NCI-H2107 treated with DMSO at 0.1 percent for 48 hours (cell line): ENCODE data around the gene TGM4.
"Not testable (repeated sequence)": the region's sequence is repeated elsewhere in the genome, so short reads cannot be mapped to it uniquely, and the experiment has no call there.

ENCODE experiments used
- DNase-seq: peaks from one replicate; lab custom pipeline; 2025; ENCODE audit not compliant: unreplicated experiment; lab: John Stamatoyannopoulos, UW

The TGM4 gene

DNA sequence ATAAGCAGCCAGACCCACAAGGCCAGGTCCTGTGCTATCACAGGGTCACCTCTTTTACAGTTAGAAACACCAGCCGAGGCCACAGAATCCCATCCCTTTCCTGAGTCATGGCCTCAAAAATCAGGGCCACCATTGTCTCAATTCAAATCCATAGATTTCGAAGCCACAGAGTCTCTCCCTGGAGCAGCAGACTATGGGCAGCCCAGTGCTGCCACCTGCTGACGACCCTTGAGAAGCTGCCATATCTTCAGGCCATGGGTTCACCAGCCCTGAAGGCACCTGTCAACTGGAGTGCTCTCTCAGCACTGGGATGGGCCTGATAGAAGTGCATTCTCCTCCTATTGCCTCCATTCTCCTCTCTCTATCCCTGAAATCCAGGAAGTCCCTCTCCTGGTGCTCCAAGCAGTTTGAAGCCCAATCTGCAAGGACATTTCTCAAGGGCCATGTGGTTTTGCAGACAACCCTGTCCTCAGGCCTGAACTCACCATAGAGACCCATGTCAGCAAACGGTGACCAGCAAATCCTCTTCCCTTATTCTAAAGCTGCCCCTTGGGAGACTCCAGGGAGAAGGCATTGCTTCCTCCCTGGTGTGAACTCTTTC, 39.6 kb downstream of the TGM4 start:
- peak; percentile 45 for DNase-seq

DNA sequence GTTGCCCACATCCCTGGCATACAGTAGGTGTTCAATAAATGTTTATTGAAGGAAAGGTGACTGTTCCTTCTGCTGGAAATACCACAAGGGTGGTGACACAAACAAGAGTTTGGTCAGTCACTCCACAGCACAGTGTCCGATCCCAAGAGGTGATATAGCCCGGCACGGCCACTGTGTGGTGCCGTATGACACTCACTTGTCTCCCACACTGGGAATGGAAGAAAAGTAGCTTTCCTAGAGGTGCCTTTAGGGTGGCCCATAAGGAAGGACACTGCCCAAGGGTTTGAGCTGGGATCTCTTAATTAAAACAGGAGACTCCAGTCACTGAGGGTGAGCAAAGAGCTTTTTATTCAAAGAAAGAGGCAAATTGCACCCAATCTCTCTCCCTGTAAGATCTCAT, 40.5 kb downstream of the TGM4 start:
- no peak for DNase-seq

DNA sequence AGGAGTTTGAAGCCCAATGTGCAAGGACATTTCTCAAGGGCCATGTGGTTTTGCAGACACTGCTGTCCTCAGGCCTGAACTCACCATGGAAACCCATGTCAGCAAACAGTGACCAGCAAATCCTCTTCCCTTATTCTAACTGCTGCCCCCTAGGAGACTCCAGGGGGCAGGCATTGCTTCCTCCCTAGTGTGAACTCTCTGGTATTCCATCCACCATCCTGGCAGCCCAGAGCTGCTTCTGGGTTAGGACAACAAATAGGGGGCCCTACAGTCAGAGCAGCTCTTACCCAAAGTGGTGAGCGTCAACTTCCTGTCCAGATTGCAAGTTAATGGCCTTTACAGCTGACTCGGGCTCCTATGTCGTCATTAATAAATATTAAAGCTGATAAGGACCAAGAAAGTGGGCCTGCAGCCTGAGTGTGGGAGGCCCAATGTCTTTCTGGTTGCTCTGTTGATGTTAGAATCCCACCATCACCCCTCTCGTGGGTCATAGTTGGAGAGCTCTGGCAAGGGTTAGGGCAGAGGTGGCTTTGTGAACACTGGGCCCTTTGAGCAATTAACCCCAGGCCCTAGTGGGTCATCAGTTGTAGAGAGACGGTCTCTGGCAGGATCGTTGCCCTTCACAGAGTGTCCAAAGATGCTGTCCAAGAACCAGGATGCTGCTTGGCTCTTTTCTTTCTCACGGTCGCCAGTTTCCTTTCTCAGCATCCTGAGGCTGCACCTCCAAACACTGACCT, 41.5 kb downstream of the TGM4 start:
- no peak for DNase-seq

DNA sequence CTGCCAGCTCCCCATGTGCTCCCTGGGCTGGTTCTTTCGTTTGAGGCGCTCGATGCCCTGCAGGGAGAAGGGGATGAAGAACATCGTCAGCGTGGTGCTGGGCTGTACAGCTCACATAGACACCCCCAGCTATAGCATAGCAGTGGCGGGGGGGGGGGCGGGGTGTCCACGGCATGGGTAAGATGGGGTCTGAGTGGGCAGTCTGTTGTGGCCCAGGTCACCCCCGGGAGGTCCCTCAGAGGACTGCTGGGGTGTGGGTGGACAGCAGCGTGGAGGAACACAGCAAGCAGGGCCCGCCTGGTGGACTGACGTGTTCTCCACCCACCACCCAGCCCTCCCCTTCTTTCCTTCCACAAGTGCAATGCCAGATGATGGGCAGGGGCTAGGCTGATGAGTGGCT, 43.7 kb downstream of the TGM4 start:
- DNase-seq, result no peak

DNA sequence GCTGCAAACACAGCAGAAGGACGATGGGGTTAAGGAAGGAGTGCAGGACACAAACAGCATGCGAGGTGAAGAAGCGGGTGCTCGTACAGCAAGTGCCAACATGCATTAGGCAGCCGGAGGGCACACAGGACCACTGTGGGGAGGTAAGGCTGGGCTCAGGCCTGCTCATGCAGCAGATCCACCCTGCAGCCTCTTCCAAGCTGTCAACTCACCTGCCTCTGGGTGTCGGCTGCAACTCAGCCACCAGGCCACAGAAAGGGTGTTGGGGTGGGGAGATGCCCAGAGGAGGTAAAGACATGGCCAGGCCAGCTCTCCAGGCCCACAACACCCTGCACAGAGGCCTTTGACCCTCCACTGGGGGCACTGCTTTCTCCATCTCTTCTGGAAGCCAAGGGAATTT, 44.2 kb downstream of the TGM4 start:
- no peak for DNase-seq

DNA sequence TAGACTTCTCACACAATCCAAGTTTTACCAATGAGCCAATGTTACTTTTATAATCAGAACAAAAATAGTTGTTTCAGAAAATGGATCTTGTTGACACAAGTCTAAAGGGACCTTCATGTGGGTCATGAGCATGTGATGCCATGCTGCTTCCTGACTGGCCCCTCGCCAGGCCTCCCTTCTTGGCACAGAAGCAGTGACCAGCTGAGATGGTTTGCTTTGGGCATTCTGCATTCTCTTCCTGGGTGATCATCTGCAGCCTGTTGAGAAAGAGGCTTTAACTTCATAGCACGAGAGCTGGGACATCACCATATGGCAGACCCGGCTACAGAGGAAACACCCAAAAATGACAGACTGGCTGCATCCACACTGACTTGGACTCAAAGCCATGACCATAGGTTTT, 45.7 kb downstream of the TGM4 start:
- no peak for DNase-seq

DNA sequence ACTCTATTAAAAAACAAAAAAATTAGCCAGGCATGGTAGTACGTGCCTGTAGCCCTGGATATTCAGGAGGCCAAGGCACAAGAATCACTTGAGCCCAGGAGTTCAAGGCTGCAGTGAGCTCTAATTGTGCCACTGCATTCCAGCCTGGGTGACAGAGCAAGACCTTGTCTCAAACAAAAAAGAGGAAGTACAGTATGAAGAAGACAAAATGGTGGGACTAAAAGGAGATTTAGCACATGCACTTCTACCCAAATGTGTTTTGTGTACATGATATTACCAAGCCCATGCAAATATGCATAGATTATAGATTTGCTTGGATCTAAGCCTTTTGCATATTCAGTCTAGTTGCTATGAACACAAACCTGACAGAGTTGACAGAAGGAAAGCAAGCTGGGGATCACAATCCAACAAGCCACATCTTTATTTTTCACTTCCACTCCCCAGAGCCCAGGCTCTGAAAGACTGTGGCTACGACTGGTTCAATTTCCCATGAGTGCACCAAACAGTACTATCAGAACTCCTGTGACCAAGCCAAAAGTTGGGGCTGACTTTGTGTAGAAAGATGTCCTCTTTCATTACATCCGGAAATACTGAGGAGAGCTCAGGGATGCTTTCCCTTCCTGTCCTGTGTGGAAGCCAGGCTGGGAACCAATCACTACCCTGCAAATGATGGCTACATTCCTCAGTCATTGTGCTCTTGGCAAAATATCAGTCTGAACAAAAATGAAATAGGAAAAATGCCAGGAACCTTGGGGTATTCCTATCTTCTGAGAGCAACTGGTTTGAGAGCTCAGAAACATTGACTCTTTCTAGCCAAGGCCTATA, 49.4 kb downstream of the TGM4 start:
- DNase-seq, result no peak

DNA sequence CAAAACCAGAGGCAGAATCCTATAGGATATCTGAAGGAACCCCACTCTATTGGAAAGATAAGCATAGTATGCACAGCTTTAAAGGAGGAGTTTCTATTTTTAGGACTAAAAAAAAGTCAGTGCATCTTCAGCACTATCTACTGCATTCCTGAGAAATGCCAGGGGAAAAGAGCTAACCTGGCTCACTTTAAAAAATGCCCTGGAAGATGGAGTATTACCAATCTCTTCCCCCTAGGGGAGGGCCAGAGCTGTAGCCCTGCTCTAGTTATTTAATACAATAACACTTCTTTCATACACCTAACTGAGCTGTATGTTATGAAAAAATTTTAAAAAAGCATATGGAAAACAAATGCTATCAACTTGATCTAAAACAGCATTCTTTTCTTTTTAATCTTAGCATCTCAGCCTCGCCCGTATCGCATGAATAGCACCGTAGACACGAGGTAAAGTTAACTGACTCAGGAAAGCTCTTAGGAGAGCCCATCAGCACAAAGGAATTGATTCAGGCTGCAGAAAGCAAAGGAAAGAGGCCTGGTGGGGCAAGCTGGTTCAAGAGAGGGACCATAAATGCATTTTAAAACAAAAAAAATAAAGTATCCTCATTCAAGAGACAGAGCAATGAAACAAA, 50.2 kb downstream of the TGM4 start:
- no peak for DNase-seq

DNA sequence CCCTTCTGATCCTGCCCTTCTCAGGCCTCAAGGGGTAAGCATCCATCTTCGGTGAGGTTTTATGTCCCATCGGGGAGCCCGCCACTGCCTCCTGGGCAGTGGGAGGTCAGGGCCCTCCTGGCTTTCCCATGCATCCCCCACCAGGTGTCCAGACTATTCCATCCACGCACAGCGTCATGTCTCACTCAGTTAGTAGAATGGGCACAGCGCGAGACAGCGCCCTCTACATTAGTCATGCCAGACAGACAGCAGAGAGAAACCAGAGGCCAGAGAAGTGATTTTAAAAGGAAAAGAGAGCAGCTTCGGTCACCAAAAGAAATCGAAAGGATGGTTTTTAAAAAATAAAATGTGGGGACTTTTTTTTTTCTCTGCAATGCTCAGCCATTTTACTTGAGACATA, 51.8 kb downstream of the TGM4 start:
- DNase-seq, result no peak

DNA sequence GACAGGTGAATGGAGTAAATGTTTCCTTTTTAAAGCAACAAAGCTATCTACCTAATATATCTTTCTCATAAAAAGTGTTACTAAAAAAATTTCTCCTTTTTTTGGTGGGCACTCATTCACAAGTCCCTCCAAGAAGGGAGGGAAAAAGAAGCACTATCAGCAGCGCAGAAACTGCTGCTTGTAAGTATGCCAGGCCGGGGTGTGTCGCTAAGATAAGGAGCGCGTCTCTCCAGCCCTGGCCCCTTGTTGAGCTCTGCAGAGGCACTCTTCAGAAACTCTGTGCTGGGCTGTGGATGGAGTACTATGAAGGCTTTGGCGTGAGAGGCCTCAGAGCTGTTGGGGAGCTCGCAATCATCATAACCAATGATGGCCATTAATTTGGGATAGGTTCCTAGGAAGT, 52.5 kb downstream of the TGM4 start:
- DNase-seq, result no peak

DNA sequence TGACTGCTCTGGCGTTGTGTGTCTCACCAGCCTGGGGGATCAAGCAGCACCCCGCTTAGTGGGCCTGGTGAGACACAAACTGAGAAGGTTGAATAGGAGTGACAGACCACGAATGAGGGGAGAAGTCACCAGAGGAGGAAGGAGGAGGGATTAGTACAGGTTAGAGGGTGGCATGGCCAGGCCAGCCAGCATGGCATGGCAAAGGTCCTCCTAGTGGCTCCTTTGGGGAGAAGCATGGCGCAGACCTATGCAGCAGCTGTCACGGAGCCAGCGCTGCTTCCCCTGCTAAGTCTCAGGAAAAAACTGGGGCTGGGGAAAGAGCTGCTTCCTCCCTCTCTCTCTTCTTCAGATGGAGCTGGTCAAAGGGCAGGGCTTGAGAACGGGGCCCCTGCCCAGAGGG, 53.0 kb downstream of the TGM4 start:
- DNase-seq, result no peak

DNA sequence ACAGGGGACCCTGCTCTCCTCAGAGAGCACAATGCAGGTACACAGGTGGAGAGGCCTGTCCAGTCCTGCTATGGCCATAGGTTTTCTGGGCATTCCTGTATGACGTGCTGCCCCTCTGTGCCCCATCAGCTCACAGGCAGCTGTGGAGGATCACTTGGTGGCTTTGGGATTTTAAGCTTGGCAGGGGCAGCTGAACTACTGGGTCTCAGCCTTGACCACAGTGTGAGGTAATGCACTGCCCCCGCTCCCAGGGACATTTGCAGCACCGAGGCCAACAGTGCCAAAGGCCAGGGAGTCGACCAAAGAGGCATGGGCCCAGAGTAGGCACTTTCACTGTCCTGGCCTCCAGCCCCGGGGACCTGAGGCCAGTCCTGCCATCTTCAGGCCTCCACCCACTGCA, 55.4 kb downstream of the TGM4 start:
- no peak for DNase-seq

DNA sequence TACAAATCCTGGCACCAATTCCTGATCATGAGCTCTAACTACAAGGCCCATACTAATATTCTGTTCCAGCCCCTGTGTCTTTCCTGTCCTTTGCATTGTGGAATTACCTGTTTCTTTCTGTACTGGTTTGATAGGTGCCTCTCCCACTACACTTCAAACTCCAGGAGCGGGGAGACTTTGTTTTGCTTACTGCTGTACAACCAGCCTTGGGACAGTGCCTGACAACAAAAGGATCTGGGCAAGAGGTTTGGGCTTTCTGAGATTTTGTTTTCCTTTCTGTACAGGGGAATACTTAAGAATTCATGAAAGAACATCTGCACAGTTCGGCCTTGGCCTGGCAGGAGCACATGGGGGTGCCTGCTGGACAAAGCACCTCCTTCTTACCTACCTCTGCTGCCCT, 56.5 kb downstream of the TGM4 start:
- no peak for DNase-seq

DNA sequence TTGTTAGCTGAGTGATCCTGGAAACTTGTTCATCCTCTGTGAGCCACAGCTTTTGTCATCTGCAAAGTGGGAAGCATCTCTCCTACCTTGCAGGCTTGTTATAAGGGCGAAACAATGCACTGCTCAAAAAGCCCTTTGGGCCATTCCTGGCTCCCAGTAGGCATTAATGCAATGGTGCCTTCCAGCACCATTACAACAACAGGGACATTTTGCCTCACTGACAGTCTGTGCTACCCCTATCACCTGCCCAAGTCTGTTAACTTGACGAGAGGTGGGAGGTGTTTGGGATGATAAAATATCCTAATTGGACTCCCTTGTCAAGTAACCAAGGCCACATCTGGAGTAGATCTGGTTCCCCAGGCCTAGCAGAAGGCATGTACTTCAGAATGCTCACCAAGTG, 57.4 kb downstream of the TGM4 start:
- DNase-seq, result no peak

DNA sequence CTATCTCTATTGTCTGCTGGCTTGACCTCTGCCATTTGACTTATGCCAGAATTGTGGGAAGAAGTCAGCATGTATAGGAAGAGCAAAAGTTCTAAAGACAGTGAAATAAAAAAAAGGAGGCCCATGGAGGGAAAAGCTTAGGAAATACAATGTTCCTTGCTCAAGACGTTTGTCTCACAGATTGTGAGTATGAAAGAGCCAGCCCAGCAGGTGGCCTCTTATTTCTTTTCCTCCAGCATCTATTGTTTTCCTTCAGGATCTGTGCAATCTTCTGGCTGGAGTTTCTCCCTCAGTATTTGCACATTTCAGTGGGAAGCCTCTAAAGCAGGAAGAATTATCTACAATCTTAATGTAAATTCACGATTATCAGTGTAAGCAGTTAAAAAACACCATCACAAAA, 57.9 kb downstream of the TGM4 start:
- no peak for DNase-seq

DNA sequence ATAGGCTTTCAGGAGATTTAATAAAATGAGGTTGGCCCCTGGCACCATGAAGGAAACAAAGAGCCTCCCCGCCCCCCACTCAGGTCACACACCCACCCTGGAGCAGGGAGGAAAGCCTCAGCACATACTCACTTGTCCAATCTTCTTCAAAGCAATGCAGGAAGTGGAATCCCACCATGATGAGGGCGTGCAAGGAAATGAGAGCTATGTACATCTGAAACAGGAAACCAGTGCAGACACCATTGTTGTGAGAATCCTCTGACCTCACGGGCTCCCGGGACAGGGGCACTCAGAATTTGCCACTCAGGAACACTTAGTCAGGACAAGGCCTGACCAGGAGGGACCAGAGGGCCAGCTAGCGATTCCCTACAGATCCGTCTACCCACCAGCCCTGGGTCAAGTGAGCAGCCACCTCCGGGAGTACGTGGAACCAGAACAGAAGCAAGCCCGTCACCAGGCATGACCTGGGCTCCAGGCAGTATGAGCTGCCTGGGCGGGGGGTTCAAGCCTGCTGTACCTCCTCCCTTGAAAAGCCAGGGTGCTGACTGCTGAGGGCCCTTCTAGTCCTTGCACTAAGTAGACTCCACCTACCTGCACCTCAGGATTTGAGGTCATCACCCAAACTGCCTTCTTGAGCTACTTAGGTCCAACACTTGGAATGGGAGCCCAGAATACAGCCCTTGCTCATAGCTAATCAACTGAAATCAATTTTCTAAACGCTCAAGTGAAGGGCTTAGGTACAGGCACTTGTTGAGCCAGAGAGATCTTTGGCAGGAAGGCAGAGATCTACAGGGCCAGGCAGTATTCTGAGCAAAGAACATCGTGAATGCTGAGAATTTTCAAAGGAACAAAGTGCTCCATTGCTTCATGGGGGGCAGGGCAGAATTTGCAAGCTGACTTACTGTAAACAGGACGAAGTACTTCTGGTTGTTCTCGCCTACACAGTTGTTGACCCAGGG, 58.9 kb downstream of the TGM4 start:
- no peak for DNase-seq

DNA sequence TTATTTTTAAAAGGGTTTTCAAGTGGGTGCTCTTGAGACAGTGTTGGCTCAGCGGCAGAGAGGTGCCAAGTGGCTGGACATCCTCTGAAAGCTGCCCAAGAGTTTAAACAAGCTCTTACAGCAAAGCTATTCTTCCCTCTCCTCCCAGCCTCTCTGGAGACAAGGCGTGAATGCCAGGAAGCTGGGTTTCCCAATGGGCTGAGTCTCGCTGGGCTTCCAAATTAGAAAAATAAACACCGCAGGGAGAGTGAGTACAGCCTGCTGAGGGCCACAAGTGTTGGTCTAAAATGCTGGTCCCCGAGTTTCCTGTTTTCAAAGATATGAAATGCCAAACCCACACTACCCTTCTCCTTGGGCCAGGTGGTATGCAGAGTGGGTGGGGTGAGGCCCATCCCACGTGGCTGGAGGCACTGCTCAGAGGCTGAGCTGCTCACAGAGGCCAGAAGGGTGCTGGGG, 65.2 kb downstream of the TGM4 start:
- DNase-seq, result peak; percentile 22

DNA sequence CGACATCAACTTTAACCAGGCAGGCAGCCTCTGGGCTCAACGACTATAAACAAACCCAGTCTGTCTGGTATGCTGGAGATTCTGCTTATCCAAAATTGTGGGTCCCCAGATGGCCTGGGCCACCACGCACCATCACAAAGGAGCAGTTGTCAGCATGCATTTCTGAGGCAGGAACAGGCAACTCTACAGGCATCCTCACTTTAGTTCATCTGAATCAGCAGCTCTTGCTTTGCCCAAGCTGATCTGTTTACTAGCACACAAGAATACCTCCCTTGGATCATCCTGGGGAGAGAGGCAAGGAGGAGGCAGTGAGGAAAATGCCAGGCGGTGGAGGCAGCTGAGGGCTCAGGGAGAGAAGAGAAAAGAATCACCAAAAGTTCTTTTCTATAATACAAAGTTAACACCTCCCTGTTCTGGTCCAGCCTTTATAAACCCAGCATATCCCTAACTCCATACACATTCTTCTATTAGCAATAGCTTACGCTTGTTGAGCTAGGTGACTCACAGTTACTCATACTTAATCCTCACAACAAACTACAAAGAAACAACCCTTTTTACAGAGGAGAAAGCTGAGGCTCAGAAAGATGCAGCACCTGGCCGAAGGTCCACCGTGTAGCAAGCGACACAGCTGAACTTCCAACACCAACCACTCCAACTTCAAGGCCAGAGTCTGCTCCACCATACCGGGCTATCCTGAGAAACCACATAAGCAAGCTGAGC, 68.0 kb downstream of the TGM4 start:
- DNase-seq, result no peak

DNA sequence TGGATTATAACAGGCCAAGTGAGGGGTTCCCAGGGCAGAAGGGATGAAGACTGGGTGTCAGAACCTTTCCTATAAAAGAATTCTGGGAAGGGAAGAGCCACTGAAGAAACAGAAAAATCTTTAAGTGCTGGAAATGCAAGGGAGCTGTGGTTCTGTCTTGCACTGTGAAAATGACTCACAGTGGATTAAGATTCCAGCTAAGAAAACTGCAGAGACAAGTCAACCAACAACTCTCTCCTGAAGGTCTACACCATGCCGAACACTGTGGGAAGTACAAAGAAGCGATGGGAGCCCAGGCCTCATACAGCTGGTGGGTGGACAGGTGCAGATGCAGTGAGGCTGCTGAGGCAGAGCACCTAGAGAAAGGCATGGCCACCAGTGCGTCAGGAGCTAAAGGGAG, 73.8 kb downstream of the TGM4 start:
- no peak for DNase-seq

DNA sequence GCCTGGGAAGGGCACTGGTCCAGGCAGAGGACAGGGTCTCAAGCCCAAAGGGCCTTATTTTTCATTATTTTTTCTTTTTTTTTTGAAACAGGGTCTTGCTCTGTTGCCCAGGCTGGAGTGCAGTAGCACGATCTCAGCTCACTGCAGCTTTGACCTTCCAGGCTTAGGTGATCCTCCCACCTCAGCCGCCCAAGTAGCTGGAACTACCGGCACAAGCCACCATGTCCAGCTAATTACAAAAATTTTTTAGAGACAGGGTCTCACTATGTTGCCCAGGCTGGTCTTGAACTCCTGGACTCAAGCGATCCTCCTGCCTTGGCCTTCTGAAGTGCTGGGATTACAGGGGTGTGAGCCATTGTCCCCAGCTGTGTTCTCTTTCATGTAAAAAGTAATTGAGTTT, 75.4 kb downstream of the TGM4 start:
- not testable (repeated sequence) for DNase-seq
